GM19395 (cell line): ENCODE results near the gene DDX49.
"Not testable (repeated sequence)": the region's sequence is repeated elsewhere in the genome, so short reads cannot be mapped to it uniquely, and the experiment has no call there.

Experiments used
- ATAC-seq: cut with Tn5 transposase; IDR thresholded peaks from one replicate; pipeline ENCODE4 v1.9.1; 2021; ENCODE audit warnings: mild to moderate bottlenecking, moderate library complexity; ENCODE audit not compliant: unreplicated experiment

Gene DDX49

DNA sequence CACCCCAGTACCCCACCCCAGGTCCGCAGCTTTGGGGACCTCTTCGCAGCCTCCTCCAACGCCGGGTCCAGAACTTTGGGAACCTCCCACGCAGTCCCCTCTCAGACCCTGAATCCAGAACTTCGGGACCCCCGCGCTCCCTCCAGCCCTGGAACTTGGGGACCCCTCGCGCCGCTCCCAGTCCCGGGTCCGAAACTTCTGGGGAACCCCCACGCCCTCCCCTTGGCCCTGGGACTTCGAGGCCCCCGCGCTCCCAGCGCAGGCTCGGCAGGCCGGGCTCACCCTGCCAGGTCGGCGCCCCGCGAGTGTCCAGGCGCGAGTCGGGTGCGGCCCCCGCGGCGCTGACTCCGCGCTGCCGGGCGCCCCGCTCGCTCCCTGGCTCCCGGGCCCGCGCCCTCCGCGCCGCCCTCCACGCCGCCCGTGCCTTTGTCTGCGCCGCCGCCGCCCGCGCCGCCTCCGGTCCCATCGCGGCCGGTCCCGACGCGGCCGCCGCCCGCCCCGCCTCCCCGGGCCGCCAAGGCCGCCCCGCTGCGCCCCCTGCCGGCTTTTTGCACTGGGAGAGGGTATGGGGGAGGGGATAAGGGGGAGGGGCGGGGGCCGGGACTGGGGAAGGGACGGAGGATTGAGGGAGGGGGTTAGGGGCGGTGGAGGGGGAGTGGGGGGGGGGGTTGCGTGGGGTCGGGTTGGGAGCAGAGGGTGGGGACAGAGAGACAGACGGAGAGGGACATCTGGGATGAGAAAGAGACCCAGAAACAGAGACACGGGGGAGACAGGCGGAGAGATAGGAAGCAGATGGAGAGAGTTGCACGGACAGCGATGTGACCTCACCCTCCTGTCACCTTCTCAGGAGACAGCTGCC, 21.5 kb downstream of the DDX49 start, which contains the start of gene HOMER3:
HOMER3 (minus strand) TSS at position 449 of the 859 bp plus-strand sequence. CDS start 2,235 bp downstream, outside the sequence.
- no peak for ATAC-seq

DNA sequence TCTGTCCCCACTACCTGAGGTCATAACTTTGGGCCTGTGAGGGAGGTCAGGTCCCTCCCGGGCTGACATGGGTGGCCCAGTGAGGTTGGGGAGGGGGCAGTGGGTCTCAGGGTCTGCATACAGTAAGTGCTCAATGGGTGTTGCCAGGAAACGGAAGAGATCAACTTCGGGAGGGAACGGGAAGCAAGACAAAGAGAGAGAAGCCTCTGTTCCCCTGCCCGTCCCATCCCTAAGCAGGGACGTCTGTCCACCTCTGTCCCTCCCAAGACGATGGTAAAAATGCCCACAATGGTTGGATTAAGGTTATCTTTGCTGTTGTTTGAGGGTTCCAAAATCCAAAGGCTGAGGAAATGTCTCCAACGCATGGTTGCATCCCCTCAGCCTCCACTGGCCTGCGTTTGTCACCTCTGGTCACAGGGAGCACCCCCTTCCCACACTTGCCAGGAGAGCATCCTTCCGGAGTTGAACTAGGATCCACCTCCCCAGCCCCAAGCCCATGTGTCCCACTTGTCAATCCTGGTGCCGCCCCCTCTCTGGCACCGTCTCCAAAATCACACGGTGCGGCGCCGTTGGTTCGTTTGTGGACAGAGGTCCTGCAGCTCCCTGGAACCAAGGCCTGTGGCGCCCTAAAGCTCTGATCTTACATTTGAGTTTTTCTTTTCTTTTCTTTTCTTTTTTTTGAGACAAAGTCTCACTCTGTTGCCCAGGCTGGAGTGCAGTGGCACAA, 22.3 kb downstream of the DDX49 start:
- no peak for ATAC-seq

- no peak for ATAC-seq
Measured at GRCh38 chr19:18942692-18943091, 23.2 kb downstream of the DDX49 start.

DNA sequence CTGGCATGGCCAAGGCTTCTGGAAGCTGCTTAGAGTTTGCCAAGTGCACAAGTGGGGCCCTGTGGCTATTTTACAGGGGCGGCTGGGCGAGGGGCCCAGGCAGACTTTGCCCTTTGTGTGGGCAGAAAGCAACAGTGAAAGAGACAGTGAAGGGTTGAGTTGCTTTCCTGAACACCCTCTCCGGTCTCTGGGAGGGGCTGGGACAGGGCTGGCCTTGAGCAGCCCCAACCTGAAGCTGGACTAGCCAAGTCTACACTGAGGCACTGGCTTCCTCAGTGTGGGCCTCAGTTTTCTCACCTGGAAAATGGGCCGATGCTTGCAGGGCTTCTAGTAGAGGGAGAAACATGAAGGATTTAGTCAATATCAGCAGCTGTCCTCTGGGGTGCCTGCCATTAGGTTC, 23.9 kb downstream of the DDX49 start:
- no peak for ATAC-seq

DNA sequence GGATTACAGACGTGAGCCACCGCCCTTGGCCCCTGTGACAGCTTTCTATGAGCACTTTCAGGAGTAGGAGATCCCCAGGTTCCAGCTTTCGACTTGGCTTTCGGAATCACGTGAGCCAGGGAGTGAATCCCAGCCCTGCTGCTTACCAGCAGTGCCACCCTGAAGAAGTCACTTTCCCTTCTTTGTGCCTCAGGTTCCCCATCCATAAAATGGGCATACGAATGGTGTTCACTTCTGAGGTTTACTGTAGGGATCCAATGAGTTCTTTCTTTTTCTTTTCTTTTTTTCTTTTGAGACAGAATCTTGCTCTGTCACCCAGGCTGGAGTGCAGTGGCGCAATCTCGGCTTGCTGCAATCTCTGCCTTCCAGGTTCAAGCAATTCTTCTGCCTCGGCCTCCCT, 25.8 kb downstream of the DDX49 start:
- no peak for ATAC-seq

DNA sequence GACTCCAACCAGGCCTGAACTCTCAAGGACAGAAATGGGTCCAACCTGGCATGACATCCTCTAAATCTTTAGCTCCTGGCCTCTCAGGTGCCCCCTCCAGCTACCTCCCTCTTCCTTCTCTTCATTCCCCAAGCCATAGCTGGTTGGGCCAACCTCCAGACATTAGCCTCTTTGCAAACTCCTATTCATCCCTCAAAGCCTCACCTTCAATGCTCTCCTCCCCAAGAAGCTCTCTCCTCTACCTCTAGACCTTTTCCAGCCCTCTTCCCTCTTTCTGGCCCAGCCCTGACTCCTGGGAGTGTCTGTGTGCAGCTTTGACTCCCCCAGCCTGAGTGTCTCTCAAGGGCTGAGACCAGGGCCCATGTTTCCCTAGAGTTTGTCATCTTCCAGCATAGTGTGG, 26.8 kb downstream of the DDX49 start:
- ATAC-seq: no peak

GRCh38 chr19:18946918-18947317, 27.4 kb downstream of the DDX49 start:
- ATAC-seq: no peak

- ATAC-seq: no peak
Measured at GRCh38 chr19:18948075-18948975, 28.8 kb downstream of the DDX49 start.

DNA sequence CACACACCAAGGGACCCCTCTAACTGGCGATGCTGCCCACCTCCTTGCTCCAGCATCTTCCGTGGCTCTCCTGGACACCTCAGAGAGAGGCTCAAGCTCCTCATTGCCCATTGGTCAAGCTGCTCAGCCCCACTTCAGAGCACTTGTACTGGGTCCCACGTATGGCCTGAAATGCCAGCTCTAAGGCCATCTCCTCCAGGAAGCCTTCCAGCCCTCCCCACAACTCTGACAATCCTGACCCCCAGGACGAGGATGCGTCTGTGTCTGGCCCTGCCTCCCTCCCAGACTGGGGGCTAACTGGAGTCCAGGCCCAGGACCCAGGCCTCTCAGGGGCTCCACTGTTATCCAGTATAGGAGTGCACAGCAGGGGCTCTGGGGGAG, 29.5 kb downstream of the DDX49 start:
- no peak for ATAC-seq

- ATAC-seq: no peak
Measured at GRCh38 chr19:18949858-18950257, 30.3 kb downstream of the DDX49 start.

- no peak for ATAC-seq
Measured at GRCh38 chr19:18951721-18952281, 32.3 kb downstream of the DDX49 start.

- not testable (repeated sequence) for ATAC-seq
Measured at GRCh38 chr19:18952364-18953003, 33.0 kb downstream of the DDX49 start.

DNA sequence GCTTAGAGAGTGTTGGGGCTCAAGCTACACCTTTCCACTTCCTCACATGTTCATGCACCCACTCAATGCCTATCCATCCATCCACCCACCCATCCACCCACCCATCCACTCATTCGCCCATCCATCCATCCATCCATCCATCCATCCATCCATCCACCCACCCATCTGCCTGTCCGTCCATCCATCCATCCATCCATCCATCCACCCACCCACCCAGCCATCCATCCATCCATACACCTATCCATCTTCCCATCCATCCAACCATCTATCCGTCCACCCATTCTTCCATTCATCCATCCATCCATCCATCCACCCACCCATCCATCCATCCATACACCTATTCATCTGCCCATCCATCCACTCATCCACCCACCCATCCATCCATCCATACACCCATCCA, 34.6 kb downstream of the DDX49 start:
- no peak for ATAC-seq

GRCh38 chr19:18955042-18955441, 35.5 kb downstream of the DDX49 start:
- no peak for ATAC-seq

DNA sequence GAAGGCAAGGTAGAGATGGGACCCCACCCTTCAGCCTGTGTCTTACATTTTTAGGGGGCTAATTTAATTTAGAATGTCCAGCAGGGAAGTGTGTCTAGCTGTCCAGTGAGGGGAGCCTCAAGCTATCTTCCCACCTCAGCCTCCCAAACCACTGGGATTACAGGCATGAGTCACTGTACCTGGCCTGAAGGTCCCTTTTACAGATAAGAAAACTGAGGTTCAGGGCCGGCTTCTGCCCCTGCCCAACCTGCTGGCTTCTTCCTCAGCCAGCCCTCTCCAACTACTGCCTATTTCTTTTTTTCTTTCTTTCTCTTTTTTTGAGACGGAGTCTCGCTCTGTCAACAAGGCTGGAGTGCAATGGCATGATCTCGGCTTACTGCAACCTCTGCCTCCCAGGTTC, 40.9 kb downstream of the DDX49 start:
- ATAC-seq: no peak

DNA sequence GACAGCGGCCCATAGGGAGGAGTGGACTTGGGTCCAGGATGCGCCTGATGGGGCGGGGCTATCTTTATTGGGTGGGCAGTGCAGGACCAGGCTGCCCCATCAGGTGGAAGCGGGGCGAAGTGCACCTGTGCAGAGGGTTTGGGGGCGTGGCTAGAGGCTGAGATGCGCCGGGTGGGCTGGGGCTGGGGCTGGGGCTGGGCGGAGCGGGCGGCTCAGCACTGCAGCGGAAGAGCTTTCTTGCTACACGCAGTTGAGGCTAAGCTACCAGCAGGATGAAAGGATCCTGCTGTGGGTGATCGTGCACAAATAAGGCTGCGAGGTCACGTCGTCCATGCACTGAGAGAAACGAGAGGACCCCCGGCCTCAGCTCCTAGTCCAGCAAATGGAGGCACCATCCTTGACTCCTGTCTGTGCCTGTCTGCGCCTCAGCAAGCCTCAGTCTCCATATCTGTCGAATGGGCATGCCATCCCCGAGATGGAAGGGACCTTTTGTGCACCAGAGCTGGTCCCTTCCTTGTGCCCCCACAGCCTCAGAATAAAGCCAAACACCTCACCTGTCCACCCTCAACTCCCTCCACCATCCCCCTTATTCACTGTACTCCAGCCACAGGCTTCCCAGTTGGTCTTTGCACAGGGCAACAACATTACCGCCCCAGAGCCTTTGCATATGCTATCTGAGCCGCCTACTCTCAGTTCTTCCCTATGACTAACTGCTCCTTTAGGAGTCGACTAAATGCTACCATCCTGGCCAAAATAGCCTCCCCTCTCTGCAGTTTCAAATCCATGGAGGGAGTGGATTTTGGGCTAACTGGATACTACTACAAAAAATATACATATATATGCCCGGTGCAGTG, 42.5 kb downstream of the DDX49 start:
- no peak for ATAC-seq

DNA sequence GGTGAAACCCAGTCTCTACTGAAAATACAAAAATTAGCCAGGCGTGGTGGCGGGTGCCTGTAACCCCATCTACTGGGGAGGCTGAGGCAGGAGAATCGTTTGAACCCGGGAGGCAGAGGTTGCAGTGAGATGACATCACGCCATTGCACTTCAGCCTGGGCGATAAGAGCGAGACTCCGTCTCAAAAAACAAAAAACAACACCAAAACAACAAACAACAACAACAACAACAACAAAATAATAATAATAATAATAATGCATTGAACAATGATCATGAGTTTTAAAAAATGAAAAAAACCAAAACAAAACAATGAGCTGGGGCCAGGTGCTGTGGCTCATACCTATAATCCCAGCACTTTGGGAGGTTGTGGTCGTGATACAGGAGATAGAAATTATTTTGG, 44.6 kb downstream of the DDX49 start:
- no peak for ATAC-seq

DNA sequence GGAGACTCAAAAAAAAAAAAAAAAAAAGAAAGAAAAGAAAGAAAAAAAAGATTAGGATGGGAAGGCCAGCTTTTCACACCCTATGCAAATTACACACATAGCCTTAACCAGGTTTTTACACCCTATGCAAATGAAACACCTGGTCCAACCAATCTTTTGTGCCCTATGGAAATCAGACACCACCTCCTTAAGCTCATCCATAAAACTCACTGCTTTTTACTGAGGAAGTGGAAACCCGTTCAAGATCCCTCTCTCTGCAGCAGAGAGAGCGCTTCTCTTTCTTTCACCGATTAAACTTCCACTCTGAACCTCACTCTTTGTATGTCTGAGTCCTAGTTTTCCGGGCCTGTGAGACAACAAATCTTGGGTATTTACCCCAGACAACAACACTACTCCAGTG, 46.8 kb downstream of the DDX49 start:
- ATAC-seq: no peak

DNA sequence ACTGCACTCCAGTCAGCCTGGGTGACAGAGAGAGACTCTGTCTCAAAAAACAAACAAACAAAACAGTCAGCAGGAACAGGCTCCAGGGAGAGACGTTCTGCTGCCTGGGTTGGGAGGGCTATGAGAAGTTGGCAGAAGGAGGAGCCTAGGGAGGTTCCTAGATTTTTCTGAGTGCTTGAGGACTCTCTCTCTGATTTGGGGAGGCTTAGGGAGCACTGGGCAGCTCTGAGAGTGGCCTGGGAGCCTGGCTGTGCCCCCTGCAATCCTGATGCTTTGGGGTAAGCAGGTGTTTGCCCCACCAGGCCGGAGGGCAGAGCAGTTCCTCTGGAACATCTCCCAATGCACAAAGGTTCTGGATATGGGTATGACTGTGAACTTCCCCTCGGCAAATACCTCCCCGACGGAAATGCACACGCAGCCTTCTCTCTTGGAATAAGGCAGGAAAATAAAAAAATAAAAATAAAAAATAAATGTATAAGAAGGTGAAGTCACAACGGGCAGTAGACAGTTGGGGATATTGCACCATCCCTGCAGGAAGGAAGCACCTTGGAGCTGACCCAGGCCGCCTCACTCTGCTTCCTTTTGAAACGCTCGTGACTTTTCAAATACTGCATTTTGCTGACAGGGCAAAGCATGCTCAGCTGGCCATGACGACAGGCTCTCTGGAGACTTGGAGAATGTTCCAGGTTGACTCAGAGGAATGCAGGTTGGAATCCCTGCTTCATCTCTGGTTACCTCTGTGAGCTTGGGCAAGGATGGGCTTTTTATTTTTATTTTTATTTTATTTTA, 48.0 kb downstream of the DDX49 start:
- no peak for ATAC-seq
